Lower leg skin (tissue), 4 donors: ENCODE measurements around the gene PRLR. TPM values are rescaled to one million over a fixed set of nuclear protein-coding genes. Genes with fewer than 3 reads are reported as not detected.

Experiments
- DNase-seq, 2 donors: peaks; one replicate each; pipeline ENCODE4 v3.0.0-alpha.2; 2019; ENCODE audit warnings: low spot score in 2 of 2
- H3K4me3 ChIP-seq: fragments of 200-600 bp; sonication (generic); 2 replicates; pipeline ENCODE4 v1.5.1; 2017; ENCODE audit warnings: mild to moderate bottlenecking, low read depth; ENCODE audit not compliant: poor library complexity, severe bottlenecking
- CTCF ChIP-seq, 3 donors: fragments of 450-650 bp; IDR thresholded peaks; one replicate each; pipeline ENCODE4 v1.5.1; 2016; ENCODE audit warnings: antibody characterized with exemption in 3 of 3, mild to moderate bottlenecking in 3 of 3, moderate library complexity in 2 of 3
- POLR2A ChIP-seq, 2 donors: fragments of 450-650 bp; IDR thresholded peaks; one replicate each; pipeline ENCODE4 v1.6.1; 2016 to 2017; ENCODE audit warnings: antibody characterized with exemption in 2 of 2, mild to moderate bottlenecking in 1 of 2, moderate library complexity in 1 of 2
- WGBS, 2 donors: methylation state at CpG; one replicate each; pipeline ENCODE4 v1.1.5; 2018; 5-methylcytosine and 5-hydroxymethylcytosine counted together
- intact Hi-C: fragments of 100-400 bp; cut with DNase I; formaldehyde crosslinking; loops from one replicate; pipeline ENCODE4 v1.15.0; 2023; ENCODE audit warnings: low total_unique reads
- total RNA-seq, 4 donors: library from RNA; depleted of rRNA; stranded (reverse); fragments of >200 nt; gene quantifications; one replicate each; pipeline ENCODE4 v1.1.0, GENCODE V29; 2016

Gene PRLR
- total RNA-seq, 4 donors from 2014 or later: 6.1 to 11.4 (median 8.1) TPM

GRCh38 chr5:35263266-35263877 is 33.1 kb upstream of the PRLR start:
- no peak overlapping the region for H3K4me3 ChIP-seq

GRCh38 chr5:35253582-35253981 is 23.3 kb upstream of the PRLR start:
- 91 to 95% methylated on average over 3 of the region's 3 CpGs for WGBS, 2 donors
- TF ChIP-seq CTCF (IDR thresholded peaks at IDR 0.05): no peak
- TF ChIP-seq POLR2A (IDR thresholded peaks at IDR 0.05): no peak
- no peak for DNase-seq
- H3K4me3 ChIP-seq: no peak overlapping the region
- intact Hi-C loops: no loop called here

More at GRCh38 chr5:35263266-35263877, 33.1 kb upstream of the PRLR start:
- intact Hi-C loops: no loop called here
- TF ChIP-seq POLR2A (IDR thresholded peaks at IDR 0.05) (no peak), CTCF (IDR thresholded peaks at IDR 0.05) (no peak)
- WGBS, 2 donors: 62 to 81% methylated on average over 2 of the region's 2 CpGs
- DNase-seq: no peak

GRCh38 chr5:35252963-35253362 is 22.7 kb upstream of the PRLR start:
- WGBS, 2 donors: 89 to 94% methylated on average over 2 of the region's 2 CpGs
- TF ChIP-seq POLR2A (IDR thresholded peaks at IDR 0.05): no peak
- no peak for TF ChIP-seq CTCF (IDR thresholded peaks at IDR 0.05)
- intact Hi-C loops: no loop called here
- DNase-seq: no peak
- no peak overlapping the region for H3K4me3 ChIP-seq

GRCh38 chr5:35248843-35249780 is 18.8 kb upstream of the PRLR start:
- intact Hi-C loops: no loop called here
- no peak overlapping the region for H3K4me3 ChIP-seq
- no peak for DNase-seq
- TF ChIP-seq POLR2A (IDR thresholded peaks at IDR 0.05) (no peak), CTCF (IDR thresholded peaks at IDR 0.05) (no peak)
- 65 to 75% methylated on average over 5 of the region's 5 CpGs for WGBS, 2 donors

- intact Hi-C loops: no loop called here
These were observed 17.4 kb upstream of the PRLR start for GRCh38 chr5:35247648-35248034.

More at GRCh38 chr5:35247648-35248034, 17.4 kb upstream of the PRLR start:
- 43 to 45% methylated on average over 6 of the region's 6 CpGs for WGBS, 2 donors
- no peak for TF ChIP-seq CTCF (IDR thresholded peaks at IDR 0.05)
- TF ChIP-seq POLR2A (IDR thresholded peaks at IDR 0.05): no peak
- H3K4me3 ChIP-seq: no peak overlapping the region
- peak in 1 of 2 donors; percentile 21 for DNase-seq
